K562 (cell line): Measurements from ENCODE around the gene GRK3. TPM values are rescaled to one million over a fixed set of nuclear protein-coding genes. Genes with fewer than 3 reads are reported as not detected.

Experiments
- ARID4B ChIP-seq: sonication (generic); formaldehyde crosslinking; IDR thresholded peaks from 2 replicates; pipeline ENCODE4 v1.8.0; 2022; ENCODE audit warnings: mild to moderate bottlenecking, missing genetic modification reagents
- FOXA3 ChIP-seq, 2 experiments: fragments of 450-650 bp in 1 of 2; sonication (generic) in 1 of 2; formaldehyde crosslinking; IDR thresholded peaks in 1 of 2; conservative IDR thresholded peaks in 1 of 2; 2 replicates each; pipeline versions ENCODE4 v1.4.0 to v1.8.0; 2020 to 2022; ENCODE audit warnings: mild to moderate bottlenecking in 2 of 2, missing genetic modification reagents in 1 of 2
- RB1 ChIP-seq: fragments of 450-650 bp; IDR thresholded peaks from 2 replicates; pipeline ENCODE4 v1.6.1; 2017; ENCODE audit warnings: low read depth, mild to moderate bottlenecking
- TRIM28 ChIP-seq: fragments of 450-650 bp; IDR thresholded peaks from 2 replicates; pipeline ENCODE4 v1.6.1; 2017
- YBX1 ChIP-seq: fragments of 450-650 bp; IDR thresholded peaks from 2 replicates; pipeline ENCODE4 v1.7.1; 2016; ENCODE audit warnings: mild to moderate bottlenecking
- ZKSCAN8 ChIP-seq: fragments of 200-800 bp; sonication (Bioruptor generic); IDR thresholded peaks from 2 replicates; pipeline ENCODE4 v1.6.1; 2016; ENCODE audit warnings: missing genetic modification characterization, missing compliant biosample characterization
- ZNF449 ChIP-seq: fragments of 250-450 bp; sonication (Bioruptor Pico); IDR thresholded peaks from 2 replicates; pipeline ENCODE4 v1.8.0; 2022; ENCODE audit warnings: moderate library complexity, mild to moderate bottlenecking, inconsistent platforms
- polyA plus RNA-seq, 8 experiments: library from polyadenylated mRNA; depleted of rRNA in 4 of 8; stranded (reverse) in 5 of 8; unstranded in 3 of 8; fragments of >200 nt; fragmentation: Nextera tagmentation in 2 of 8; fragmentation: Illumina TruSeq in 1 of 8; extraction: Ambion mirVana in 2 of 8; extraction: Trizol in 1 of 8; gene quantifications; 2 replicates each; pipeline versions ENCODE4 v1.2.1 to v1.2.3, GENCODE V29; 2011 to 2014; ENCODE audit warnings: inconsistent platforms in 1 of 8, missing spikeins in 1 of 8
- total RNA-seq, 7 experiments: library from RNA; depleted of rRNA in 6 of 7; stranded (reverse); fragments of >200 nt in 6 of 7; fragmentation: Illumina TruSeq in 2 of 7; extraction: Trizol in 2 of 7; gene quantifications; 2 replicates each; pipeline versions ENCODE4 v1.2.1 to v1.2.3, GENCODE V29; 2011 to 2021; ENCODE audit warnings: low replicate concordance in 1 of 7

GRK3 gene
- total and polyA plus RNA-seq, 9 of the 15 experiments (the other 6 are each of a cell fraction or from before 2014, with no cell fraction given): 1.4 to 7.6 (median 3.6) TPM

GRCh38 chr22:25636323-25636722, 71.8 kb downstream of the GRK3 start (continued):
- TF ChIP-seq ARID4B (CRISPR knock-in tag) (no peak), TRIM28 (no peak), ZKSCAN8 (CRISPR knock-in tag) (no peak), YBX1 (no peak), FOXA3 (CRISPR knock-in tag; conservative IDR thresholded peaks at IDR 0.05 in 1 of 2, IDR thresholded peaks at IDR 0.05 in 1 of 2) (no peak), RB1 (no peak), ZNF449 (CRISPR knock-in tag) (no peak)
